Breast epithelium (tissue), 4 donors: ENCODE data around the gene CAB39. TPM values are rescaled to one million over a fixed set of nuclear protein-coding genes. Genes with fewer than 3 reads are reported as not detected.
A peak's percentile ranks its signal among the peaks of the same experiment; 100 is the strongest.

ENCODE experiments used
- DNase-seq, 2 donors: peaks; one replicate each; pipeline ENCODE4 v3.0.0-alpha.2; 2019; ENCODE audit warnings: low spot score in 2 of 2
- H3K27ac ChIP-seq, 2 donors: fragments of 200-600 bp; sonication (generic) in 1 of 2; one replicate each; pipeline ENCODE4 v1.5.1; 2016 to 2019; ENCODE audit warnings: mild to moderate bottlenecking in 1 of 2
- H3K27me3 ChIP-seq, 2 donors: fragments of 200-600 bp; sonication (generic) in 1 of 2; one replicate each; pipeline versions ENCODE4 v1.5.1 to v1.6.0; 2017 to 2019; ENCODE audit warnings: control low read depth in 1 of 2, mild to moderate bottlenecking in 1 of 2
- H3K36me3 ChIP-seq: fragments of 200-600 bp; one replicate; pipeline ENCODE4 v1.5.1; 2019
- H3K4me1 ChIP-seq, 2 donors: fragments of 200-600 bp; sonication (generic); one replicate each; pipeline ENCODE4 v1.5.1; 2016 to 2019; ENCODE audit warnings: control low read depth in 1 of 2
- H3K4me3 ChIP-seq, 3 donors: fragments of 200-600 bp; sonication (generic); 1 replicate in 2 of 3; 2 replicates in 1 of 3; pipeline ENCODE4 v1.5.1; 2016 to 2019; ENCODE audit warnings: mild to moderate bottlenecking in 3 of 3, moderate library complexity in 2 of 3
- H3K9me3 ChIP-seq, 2 donors: fragments of 200-600 bp; sonication (generic) in 1 of 2; one replicate each; pipeline ENCODE4 v1.5.1; 2016 to 2019; ENCODE audit warnings: control low read depth in 1 of 2
- CTCF ChIP-seq, 3 donors: fragments of 450-650 bp; IDR thresholded peaks; one replicate each; pipeline ENCODE4 v1.5.1; 2016 to 2017; ENCODE audit warnings: antibody characterized with exemption in 3 of 3, mild to moderate bottlenecking in 3 of 3, moderate library complexity in 3 of 3
- POLR2A ChIP-seq: fragments of 450-650 bp; IDR thresholded peaks from one replicate; pipeline ENCODE4 v1.6.1; 2016; ENCODE audit warnings: antibody characterized with exemption, mild to moderate bottlenecking, moderate library complexity
- POLR2AphosphoS5 ChIP-seq, 3 donors: sonication (generic); formaldehyde crosslinking; IDR thresholded peaks; one replicate each; pipeline ENCODE4 v1.6.1; 2017; ENCODE audit warnings: antibody characterized with exemption in 3 of 3
- intact Hi-C: fragments of 100-400 bp; cut with DNase I; formaldehyde crosslinking; loops from one replicate; pipeline ENCODE4 v1.15.1; 2023; ENCODE audit warnings: low total_unique reads
- total RNA-seq, 3 donors: library from RNA; depleted of rRNA; stranded (reverse); fragments of >200 nt; gene quantifications; one replicate each; pipeline ENCODE4 v1.1.0, GENCODE V29; 2016

CAB39 gene
- total RNA-seq, 3 donors from 2014 or later: 79.0 to 85.9 (median 83.4) TPM

GRCh38 chr2:230762317-230762896 is 49.8 kb downstream of the CAB39 start:
- H3K27ac ChIP-seq: no peak overlapping the region
- no peaks in the 10 kb centered on the region for H3K27me3 ChIP-seq
- no peak for DNase-seq
- TF ChIP-seq CTCF (IDR thresholded peaks at IDR 0.05): peak in 1 of 3 donors; percentile 16
- no peak for TF ChIP-seq POLR2AphosphoS5 (IDR thresholded peaks at IDR 0.05)
- H3K4me3 ChIP-seq: no peak overlapping the region
- intact Hi-C loops: no loop called here
- H3K9me3 ChIP-seq: no peaks in the 10 kb centered on the region
- H3K4me1 ChIP-seq: peaks cover 0 to 5% of the 10 kb centered on the region in 2 donors
- no peaks in the 10 kb centered on the region for H3K36me3 ChIP-seq

GRCh38 chr2:230764346-230764745 is 51.7 kb downstream of the CAB39 start:
- H3K27me3 ChIP-seq: no peaks in the 10 kb centered on the region
- H3K36me3 ChIP-seq: no peaks in the 10 kb centered on the region
- no peaks in the 10 kb centered on the region for H3K4me1 ChIP-seq
- no peaks in the 10 kb centered on the region for H3K9me3 ChIP-seq
- DNase-seq: no peak
- TF ChIP-seq POLR2A: no peak
- no peak for TF ChIP-seq CTCF (IDR thresholded peaks at IDR 0.05)
- intact Hi-C loops: no loop called here
- no peak overlapping the region for H3K4me3 ChIP-seq
- no peak overlapping the region for H3K27ac ChIP-seq

GRCh38 chr2:230765611-230766300 is 53.1 kb downstream of the CAB39 start:
- Histone ChIP-seq H3K4me3 (no peak overlapping the region), H3K4me1 (no peaks in the 10 kb centered on the region), H3K27me3 (no peaks in the 10 kb centered on the region), H3K27ac (no peak overlapping the region), H3K9me3 (no peaks in the 10 kb centered on the region), H3K36me3 (no peaks in the 10 kb centered on the region)
- no peak for DNase-seq
- TF ChIP-seq CTCF (IDR thresholded peaks at IDR 0.05): no peak
- no peak for TF ChIP-seq POLR2A
- no peak for TF ChIP-seq POLR2AphosphoS5 (IDR thresholded peaks at IDR 0.05)
- intact Hi-C loops: no loop called here

GRCh38 chr2:230767862-230768388 is 55.3 kb downstream of the CAB39 start:
- no peaks in the 10 kb centered on the region for H3K9me3 ChIP-seq
- H3K27ac ChIP-seq: no peak overlapping the region
- H3K4me1 ChIP-seq: no peaks in the 10 kb centered on the region
- TF ChIP-seq CTCF (IDR thresholded peaks at IDR 0.05) (no peak), POLR2AphosphoS5 (IDR thresholded peaks at IDR 0.05) (no peak)
- no peaks in the 10 kb centered on the region for H3K27me3 ChIP-seq
- intact Hi-C loops: no loop called here
- no peaks in the 10 kb centered on the region for H3K36me3 ChIP-seq
- DNase-seq: no peak
- H3K4me3 ChIP-seq: no peak overlapping the region

GRCh38 chr2:230770804-230771203 is 58.2 kb downstream of the CAB39 start:
- no peak for DNase-seq
- Histone ChIP-seq H3K4me3 (no peak overlapping the region), H3K9me3 (no peaks in the 10 kb centered on the region), H3K36me3 (no peaks in the 10 kb centered on the region), H3K27me3 (no peaks in the 10 kb centered on the region), H3K27ac (no peak overlapping the region), H3K4me1 (no peaks in the 10 kb centered on the region)
- TF ChIP-seq CTCF (IDR thresholded peaks at IDR 0.05): no peak
- TF ChIP-seq POLR2A: no peak
- TF ChIP-seq POLR2AphosphoS5 (IDR thresholded peaks at IDR 0.05): no peak
- intact Hi-C loops: no loop called here
